Measurements from ENCODE around the gene GPR108.

Gene GPR108

DNA sequence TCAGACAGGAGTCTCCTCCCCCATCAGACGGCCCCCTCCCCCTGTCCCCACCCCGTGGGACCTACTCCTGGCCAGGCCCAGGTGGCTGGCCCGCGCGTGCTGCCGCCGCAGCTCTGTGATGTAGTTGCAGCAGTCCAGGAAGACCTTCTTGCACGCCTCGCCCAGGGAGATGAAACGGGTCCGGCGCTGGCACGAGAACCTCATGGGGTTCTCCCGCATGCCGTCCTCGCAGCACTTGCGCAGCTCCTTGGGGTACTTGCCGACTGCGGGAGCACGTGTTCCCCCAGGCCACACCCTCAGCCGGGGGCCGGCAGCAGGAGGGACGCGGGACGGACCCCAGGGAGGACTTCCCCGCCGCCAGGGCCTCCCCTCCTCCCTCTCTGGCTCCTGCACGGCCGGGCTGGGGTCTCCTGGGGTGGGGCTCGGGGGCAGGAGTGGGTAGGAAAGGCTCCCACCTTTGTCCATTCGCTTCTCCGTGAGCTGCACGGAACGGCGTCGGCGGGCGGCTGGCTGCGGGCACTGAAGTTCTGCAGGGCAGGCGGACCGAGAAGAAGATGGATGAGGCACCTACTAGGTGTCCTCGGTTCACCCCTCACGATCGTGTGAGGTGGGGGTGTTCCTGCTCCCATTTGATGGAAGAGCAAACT, 30.2 kb downstream of the GPR108 start:
- no peak for DNase-seq

- no peak for DNase-seq
Observed at GRCh38 chr19:6706633-6706958, 30.8 kb downstream of the GPR108 start.

GRCh38 chr19:6705931-6706632, 31.3 kb downstream of the GPR108 start:
- no peak for DNase-seq

DNA sequence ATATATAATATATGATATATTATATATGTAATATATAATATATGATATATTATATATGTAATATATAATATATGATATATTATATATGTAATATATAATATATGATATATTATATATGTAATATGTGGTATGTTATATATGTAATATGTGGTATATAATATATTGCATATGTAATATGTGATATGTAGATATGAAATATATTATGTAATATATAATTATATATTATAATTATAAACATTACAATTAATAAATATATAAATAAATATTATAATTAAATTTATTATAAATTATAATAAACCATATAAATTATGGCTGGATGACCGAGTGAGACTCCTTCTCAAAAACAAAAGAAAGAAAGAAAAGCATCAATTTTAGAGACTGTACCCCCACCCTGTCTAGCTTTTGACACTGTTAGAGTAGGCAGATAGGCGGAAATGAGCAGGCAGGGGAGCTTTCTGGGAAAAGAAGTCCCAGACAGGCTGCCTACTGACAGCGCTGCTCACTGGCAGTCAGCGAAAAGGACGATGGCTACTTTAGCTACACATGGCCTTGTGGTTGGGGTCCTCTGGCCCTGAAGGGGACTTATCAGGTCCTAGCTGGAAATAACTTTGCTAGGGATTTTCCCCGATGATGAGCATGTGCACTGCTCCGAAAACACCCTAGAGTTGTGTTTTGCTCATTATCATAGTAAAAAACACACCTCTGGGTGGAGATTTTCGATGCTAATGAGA, 36.6 kb downstream of the GPR108 start:
- DNase-seq = no peak

DNA sequence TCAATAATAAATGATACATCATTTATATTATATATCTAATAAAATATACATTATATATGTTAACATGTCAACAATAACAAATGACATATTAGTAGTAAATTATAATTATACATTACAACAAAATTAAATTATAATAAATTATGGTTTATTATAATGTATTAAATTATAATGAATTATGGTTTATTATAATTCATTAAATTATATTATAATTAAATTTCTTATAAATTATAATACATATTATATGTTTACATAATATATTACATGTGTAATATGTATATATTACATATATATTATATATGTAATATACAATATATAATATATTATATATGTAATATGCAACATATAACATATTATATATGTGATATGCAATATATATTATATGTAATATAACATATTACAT, 37.4 kb downstream of the GPR108 start:
- no peak for DNase-seq

- no peak for DNase-seq
Observed at GRCh38 chr19:6697291-6697690, 40.1 kb downstream of the GPR108 start.

DNA sequence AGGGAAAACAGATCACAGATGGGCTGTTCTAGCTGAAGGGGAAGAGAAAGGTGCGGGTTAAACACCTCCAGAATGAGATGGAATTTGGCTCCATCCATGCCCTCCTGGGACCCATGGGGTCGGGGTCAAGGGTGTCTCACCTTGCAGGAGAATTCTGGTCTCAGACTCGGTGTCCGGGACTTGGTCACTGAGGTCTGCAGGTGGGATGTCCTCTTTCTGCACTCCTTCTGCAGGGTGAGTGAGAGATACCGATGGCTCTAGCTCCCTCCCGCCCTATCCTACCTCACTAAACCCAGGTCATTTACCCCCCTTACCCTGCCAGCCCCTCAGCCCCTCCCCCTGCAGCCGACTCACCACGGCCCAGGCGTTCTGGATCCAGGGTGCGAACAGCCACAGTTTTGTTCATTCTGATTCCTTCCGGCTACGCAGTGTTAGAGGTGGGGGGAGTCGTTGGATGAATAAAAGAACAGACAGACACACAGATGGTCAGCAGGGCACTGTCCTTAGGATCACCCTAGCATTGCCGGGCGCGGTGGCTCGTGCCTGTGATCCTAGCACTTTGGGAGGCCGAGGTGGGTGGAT, 41.0 kb downstream of the GPR108 start:
- no peak for DNase-seq

DNA sequence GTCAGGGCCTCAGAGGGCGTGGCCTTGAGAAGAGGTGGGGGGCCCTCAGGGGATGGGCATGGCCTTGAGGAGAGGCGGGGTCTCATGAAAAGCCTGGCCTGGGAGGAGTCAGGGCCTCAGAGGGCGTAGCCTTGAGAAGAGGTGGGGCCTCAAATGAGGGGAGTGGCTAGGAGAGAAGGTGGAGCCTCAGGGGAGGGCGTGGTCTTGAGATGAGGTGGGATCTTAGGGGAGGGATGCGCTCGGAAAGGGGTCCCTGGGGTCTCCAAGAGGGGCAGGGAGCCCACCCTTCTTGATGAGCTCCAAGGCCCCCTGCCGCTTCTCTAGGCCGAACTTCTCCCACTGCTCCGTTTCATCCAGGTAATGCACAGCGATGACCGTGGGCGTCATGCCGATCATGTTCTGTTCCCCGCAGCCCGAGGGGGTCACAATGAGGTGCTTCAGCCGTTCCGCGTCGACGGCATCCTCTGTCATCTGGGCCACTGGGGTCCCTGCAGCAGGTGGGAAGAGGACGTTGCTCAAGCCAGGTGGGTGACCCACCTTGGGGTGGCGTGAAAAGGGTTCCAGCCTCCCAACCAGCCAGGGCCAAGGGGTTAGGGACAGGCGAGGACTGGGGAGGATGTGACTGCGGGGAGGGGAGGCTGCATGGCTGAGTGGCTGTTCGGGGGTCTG, 43.1 kb downstream of the GPR108 start:
- no peak for DNase-seq

DNA sequence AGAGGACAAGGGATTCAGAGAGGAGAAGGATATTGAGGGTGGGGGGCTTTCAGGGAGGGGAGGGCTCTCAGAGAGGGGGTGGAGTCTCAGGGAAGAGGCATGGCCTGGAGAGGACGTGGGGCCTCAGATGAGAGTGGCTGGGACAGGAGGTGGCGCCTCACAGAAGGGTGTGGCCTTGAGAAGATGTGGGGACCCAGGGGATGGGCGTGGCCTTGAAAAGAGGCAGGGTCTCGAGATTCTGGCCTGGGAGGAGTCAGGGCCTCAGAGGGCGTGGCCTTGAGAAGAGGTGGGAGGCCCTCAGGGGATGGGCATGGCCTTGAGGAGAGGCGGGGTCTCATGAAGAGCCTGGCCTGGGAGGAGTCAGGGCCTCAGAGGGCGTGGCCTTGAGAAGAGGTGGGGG, 43.7 kb downstream of the GPR108 start:
- DNase-seq = no peak

DNA sequence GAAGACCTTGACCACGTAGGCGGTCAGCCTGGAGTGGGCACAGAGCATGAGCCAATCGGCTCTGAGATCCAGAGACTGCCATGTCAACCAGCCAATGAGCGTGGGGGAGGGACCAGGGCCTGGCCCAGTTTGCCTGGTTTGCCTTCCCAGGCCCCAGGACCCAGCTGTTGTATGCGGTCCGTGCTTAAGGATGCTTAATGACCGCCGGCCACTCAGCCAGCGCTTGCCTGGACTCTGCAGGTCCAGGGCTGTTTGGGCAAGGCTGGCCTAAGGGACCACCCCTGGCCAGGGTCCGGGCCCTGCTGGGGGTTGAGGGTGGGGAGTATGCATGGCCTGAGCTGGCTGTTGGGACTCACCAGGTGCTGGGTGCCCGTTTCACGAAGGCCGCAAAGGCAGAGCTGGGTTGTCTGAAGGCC, 44.3 kb downstream of the GPR108 start:
- DNase-seq = no peak

DNA sequence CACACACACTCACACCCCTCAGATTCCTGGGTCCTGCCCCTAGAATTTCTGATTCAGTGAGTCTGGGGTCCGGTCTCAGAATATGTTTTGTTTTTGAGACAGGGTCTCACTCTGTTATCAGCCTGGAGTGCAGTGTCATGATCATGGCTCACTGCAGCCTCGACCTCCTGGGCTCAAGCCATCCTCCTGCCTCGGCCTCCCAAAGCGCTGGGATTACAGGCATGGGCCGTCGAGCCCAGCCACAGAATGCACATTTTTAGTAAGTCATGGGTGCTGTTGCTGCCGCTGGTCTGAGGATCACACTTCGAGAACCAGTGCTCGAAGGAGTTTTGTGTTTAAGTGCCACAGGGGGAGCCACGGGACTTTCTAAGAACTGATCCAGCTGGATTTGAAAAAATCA, 45.4 kb downstream of the GPR108 start:
- no peak for DNase-seq

DNA sequence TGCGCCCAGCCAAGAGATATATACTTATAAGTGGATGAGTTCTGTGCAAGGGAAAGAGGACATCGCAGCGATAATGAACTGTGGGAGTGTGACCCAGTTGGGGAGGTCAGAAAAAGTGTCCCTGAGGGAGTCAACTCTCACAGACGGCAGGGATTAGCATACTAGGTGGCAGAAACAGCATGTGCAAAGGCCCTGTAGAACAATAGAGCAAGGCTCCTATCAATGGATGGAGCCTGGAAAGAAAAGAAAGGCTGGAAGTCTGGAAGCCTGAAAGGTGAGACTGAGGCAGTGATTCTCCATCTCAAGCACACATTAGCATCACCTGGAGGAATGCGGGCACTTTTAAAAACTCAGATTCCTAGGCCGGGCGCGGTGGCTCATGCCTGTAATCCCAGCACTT, 46.0 kb downstream of the GPR108 start:
- no peak for DNase-seq

GRCh38 chr19:6690160-6690885, 47.1 kb downstream of the GPR108 start:
- no peak for DNase-seq

DNA sequence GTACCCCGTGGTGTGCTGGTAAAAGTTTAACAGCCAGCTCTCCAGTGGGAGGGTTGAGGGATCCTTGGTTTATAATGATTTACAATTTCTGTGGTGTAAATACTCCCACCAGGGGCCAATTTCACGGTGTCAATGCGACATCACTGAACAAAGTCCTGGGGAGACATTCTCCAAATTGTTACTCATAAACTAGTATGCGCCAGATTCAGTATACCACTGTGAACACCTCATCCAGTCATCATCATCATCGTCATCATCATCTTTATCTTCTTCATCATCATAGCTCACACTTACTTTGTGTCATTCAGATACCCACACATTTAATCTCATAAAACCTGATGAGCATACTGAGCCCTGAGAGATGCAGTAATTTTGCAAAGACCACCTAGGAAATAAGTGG, 50.3 kb downstream of the GPR108 start:
- no peak for DNase-seq

DNA sequence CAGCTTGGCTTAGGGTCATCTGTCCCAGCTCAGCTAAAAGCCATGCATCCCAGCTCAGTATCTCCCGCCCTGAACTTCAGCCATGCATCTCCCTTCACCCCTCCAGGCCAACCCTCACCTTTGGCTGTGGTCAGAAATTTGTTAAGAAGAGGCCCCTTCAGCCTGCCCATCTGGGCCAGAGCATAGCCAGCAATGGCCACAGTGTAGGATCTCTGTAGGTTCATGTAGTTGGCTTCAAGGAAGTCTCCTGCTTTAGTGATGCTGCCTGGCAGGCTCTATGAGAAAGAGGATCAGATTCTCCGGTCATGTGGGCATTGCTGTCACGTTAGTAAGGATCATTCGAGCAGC, 50.8 kb downstream of the GPR108 start:
- no peak for DNase-seq

DNA sequence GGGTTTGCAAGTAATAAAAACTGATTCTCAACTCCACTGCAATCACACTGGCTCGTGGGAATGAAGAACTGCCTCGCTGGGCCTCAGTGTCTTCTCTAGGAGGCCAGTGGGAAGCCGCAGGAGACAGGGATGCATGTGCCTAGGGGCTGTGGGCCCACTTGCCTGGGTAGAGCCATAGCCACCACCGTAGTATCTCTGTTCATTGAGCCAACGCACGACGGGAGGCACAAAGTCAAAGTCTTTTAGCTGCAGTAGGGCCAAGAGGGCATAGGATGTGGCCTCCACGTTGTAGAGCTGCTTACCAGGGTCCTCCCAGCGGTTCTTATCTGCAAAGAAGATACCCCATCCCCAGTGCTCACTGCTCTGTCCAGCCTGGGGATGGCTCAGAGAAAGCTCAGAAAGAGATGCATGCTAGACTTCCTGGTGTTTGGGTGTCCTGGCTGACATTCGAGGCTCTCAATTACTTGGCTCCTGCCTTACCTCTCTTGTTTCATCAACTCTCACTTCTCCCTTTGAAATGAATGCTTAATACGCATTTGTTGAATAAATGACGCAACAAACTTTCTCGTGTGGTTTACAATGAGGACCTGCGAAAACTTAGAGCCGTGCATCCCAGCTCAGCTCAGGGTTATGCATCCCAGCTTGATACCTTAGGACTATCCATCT, 51.3 kb downstream of the GPR108 start:
- no peak for DNase-seq

DNA sequence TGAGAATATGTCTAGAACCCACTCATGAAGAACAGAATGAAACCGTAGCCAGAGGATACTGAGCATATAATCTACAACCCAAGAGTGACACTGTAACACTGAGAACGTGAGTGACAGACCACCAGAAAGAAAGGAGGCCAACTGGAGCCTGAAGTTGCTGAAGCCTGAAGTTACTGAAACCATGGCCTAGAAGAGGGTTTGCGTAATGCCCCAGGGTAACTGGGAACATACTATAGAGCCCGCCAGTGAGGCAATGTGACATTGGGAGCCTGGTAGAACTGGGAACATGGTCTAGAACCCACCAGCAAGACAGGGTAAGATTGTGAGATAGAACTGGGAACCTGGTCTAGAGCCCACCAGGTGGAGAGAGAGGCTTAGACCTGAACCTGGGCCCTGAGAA, 51.9 kb downstream of the GPR108 start:
- DNase-seq = no peak

- DNase-seq = no peak
Observed at GRCh38 chr19:6683971-6684370, 53.4 kb downstream of the GPR108 start.

DNA sequence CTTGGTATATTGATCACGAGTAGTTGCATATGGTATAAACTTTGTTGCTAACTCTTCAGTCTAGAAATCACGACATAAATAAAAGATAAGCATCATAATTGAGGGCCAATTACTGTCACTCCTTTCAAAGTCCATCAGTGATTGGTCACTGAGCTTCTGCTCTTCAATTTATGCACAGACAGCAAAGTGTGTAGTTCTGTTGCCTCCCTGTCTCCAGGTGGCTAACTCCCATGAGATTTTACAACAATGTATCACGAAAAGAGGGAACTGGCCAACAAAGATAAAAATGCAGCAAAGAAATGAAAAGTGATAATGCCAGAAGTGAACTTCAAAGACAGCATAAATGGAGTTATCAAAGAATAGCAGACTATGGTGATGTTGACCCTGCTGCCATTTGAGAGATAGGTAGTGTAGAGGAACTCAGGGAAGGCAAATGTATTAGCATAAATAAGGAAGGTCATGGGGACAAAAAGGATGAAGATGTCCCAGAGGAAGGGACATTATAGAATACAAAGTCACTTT, 54.7 kb downstream of the GPR108 start:
- no peak for DNase-seq

- no peak for DNase-seq
Observed at GRCh38 chr19:6680141-6680540, 57.2 kb downstream of the GPR108 start.
